ENCODE measurements around the gene RASSF7.

- TF ChIP-seq TARDBP (IDR thresholded peaks at IDR 0.05) (no peak), ARNT (IDR thresholded peaks at IDR 0.05) (no peak)
Measured at GRCh38 chr11:559020-559620, 1.6 kb upstream of the RASSF7 start.

Measured in HEK293T (cell line).